Measurements from ENCODE around the gene GAREM2.

The GAREM2 gene

DNA sequence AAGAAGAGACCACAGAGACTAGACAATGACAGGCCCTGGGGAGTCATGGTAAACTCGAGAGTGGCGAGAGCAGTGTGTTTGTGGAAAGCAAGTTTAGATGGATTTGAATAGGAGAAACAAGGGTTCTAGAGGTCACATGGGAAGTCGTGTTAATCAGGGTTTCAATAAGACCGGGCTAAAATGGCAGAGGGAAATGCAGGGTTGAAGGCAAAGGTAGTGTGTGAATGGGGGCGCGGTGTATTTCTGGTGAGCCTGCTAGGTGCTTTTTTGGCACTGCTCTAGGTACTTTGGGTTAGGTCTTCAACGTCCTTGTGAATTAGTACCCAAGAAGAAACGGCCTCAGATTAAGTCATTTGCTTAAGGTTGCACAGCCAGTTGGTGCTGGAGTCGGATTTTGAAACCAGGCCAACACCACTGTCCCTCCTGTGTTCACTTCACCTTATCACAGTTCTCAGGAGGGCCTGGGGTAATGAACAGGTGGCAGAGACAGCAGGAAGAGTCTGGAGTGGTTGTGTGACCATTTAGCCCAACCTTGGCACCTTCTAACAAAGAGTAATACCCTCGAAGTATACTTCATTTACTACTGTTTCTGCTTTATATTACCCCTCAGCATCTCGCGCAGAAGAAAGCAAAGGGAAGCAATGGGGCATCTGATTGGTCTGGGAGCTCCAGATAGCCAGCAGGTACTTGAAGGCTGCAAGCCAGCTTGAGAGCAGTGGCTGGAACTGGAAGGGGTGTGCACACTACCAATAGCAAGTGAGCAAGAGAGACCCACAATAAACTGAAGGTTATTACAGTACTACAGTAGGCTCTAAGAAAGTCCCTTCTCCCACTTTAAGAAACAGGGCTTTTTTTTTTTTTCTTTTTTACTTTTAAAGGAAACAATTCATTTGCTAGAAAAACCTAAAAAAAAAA is 33.4 kb upstream of the GAREM2 start:
- ChIA-PET CTCF (interaction anchor here (0.6 kb wide), 1 partner anchor 1244 kb away, joined by 3 read pairs; no protein-coding TSS in a partner anchor), POLR2A (ENCODE audit: low non-redundant PET) (interaction anchor here (0.7 kb wide), 1 partner anchor 166 kb away, joined by 7 read pairs; no protein-coding TSS in a partner anchor)
- TF ChIP-seq, protein P1, sequence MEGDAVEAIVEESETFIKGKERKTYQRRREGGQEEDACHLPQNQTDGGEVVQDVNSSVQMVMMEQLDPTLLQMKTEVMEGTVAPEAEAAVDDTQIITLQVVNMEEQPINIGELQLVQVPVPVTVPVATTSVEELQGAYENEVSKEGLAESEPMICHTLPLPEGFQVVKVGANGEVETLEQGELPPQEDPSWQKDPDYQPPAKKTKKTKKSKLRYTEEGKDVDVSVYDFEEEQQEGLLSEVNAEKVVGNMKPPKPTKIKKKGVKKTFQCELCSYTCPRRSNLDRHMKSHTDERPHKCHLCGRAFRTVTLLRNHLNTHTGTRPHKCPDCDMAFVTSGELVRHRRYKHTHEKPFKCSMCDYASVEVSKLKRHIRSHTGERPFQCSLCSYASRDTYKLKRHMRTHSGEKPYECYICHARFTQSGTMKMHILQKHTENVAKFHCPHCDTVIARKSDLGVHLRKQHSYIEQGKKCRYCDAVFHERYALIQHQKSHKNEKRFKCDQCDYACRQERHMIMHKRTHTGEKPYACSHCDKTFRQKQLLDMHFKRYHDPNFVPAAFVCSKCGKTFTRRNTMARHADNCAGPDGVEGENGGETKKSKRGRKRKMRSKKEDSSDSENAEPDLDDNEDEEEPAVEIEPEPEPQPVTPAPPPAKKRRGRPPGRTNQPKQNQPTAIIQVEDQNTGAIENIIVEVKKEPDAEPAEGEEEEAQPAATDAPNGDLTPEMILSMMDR (conservative IDR thresholded peaks at IDR 0.05; ENCODE audit: low read depth): no peak
- no peak overlapping the region for H3K27ac ChIP-seq
- no peak for DNase-seq (ENCODE audit: low spot score)

DNA sequence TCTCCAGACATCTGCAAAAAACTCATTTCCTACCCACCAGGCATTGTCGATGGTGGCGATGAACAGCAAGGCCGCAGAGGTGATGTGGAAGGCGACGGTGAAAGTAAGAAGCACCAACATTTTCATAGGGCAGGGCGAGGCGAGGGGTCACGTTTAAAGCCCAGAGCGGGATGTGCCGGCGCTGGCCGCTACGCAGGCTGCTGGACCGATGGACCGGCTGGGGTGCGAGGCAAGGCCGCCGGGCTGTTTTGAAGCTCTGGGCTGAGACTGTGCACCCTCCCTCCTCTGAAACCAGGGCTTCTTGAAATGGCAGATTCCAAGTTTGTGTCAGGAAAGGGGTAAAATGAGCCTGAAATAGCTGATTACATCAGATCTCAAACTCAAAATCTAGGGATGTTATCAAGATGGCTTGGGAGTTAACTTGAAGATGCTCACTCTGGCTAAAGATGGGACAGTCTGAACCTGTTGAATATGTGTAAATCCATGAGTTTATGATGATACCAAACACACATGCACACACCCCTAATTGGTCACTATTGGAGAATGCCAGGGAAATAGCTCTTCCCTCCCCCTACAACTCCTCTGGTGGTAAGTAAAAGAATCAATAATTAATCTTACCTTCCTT is 31.6 kb upstream of the GAREM2 start:
- no peak for DNase-seq (ENCODE audit: low spot score)
- TF ChIP-seq, protein P1 (conservative IDR thresholded peaks at IDR 0.05; ENCODE audit: low read depth): no peak
- CTCF ChIA-PET: interaction anchor here (0.6 to 0.7 kb wide), 2 partner anchors 17 to 160 kb away, joined by 3 read pairs; no protein-coding TSS in a partner anchor
- H3K27ac ChIP-seq: no peak overlapping the region
- POLR2A ChIA-PET (ENCODE audit: low non-redundant PET): no interaction called here

DNA sequence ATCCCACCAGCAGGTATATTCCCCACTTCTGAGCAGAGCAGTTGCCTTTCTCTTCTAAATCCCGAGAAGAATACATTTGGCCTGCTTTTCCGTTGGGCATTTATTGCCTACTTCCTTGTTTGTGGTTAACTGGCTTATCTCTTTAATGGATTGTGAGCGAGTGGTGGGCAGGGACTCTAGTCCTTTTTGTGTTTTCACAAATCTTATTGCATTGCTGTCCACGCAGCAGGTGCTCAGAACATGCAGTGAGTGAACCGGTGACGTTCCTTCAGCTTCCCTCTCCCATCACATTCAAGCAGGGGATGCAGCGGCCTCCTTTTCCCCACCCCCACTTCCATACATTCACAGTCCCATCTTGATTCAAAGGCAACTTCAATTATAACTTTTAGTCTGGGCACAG is 28.9 kb upstream of the GAREM2 start:
- no peak for DNase-seq (ENCODE audit: low spot score)
- H3K27ac ChIP-seq: no peak overlapping the region
- CTCF ChIA-PET: interaction anchor here (0.7 kb wide), 3 partner anchors 27 to 198 kb away, joined by 3 to 6 read pairs (median 4); no protein-coding TSS in a partner anchor
- POLR2A ChIA-PET (ENCODE audit: low non-redundant PET): no interaction called here
- TF ChIP-seq, protein P1 (conservative IDR thresholded peaks at IDR 0.05; ENCODE audit: low read depth): no peak

DNA sequence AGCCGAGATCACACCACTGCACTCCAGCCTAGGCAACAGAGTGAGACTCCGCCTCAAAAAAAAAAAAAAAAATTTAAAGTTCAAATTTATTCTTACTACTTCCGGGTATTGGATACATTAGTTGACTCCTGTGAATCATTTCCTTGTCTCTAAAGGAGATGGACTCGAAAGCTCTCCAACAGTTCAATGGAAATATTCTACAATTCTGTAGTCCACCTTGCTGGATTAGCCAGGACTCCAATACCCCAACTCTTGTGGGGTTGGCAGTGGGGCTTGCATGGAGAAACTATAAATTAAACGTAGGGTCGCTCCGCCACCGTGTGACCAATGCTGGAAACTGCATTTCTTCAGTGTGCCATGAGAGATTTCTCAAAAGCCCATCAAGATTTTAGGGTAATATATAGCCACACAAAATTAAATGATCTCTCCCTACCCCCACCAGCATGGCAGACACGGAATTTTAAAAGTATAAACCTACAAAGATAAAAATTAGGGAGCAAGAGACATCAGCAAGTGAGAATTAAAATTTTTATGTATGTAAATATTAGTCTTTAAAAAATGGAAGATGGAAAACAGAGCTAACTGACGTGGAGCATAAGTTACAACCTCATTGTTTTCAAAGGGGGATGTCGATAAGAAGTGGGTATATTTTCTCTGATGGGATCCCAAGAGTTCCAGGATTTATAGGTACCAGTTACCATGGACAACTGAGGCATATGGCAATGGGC is 27.8 kb upstream of the GAREM2 start:
- ChIA-PET POLR2A (ENCODE audit: low non-redundant PET) (no interaction called here), CTCF (interaction anchor here (0.6 to 1.4 kb wide), 9 partner anchors 28 to 1506 kb away, joined by 3 to 6 read pairs (median 4); no protein-coding TSS in a partner anchor)
- peak; percentile 59 for DNase-seq (ENCODE audit: low spot score)
- no peak overlapping the region for H3K27ac ChIP-seq
- TF ChIP-seq, protein P1 (conservative IDR thresholded peaks at IDR 0.05; ENCODE audit: low read depth): peak; percentile 81

DNA sequence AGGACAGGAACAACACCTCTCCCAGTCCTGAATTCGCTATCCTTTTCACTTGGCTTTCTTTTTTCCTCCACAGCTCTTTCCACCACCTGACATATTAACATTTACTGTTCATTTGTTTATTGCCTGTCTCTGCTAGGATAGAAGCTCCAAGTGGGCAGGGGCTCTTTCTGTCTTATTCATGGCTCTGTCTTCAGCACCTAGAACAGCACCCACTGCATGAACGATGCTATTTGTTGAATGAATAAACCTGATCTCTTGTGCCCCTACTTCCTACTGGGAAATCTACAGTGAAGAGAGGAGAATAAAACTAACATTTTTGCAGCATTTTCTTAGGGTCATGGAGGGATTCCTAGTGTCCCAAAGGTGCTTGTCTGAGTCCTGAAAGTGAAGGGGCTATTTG is 24.4 kb upstream of the GAREM2 start:
- ChIA-PET POLR2A (ENCODE audit: low non-redundant PET) (no interaction called here), CTCF (interaction anchor here (0.7 to 1.1 kb wide), 2 partner anchors 193 to 197 kb away, joined by 3 to 4 read pairs; no protein-coding TSS in a partner anchor)
- no peak for DNase-seq (ENCODE audit: low spot score)
- TF ChIP-seq, protein P1 (conservative IDR thresholded peaks at IDR 0.05; ENCODE audit: low read depth): no peak
- no peak overlapping the region for H3K27ac ChIP-seq

DNA sequence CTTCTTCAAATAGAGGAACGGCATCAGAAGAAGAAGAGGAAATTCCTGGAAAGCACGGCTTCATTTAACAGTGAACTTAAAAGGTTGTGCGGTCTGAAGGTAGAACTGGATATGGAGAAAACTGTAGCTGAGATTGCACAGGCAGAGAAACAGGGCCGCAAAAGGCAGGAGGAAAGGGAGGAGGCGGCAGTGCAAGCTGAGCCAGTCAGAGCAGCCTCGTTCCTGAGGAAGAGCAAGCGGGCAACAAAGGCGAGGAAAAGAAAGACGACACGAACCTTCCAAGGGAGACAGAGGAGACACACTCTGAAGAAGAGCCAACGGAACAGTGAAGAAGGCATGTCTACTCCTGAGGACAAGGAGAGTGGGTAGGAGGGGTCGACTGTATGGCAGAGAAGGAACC is 22.6 kb upstream of the GAREM2 start:
- no peak overlapping the region for H3K27ac ChIP-seq
- DNase-seq (ENCODE audit: low spot score): no peak
- ChIA-PET POLR2A (ENCODE audit: low non-redundant PET) (no interaction called here), CTCF (no interaction called here)
- TF ChIP-seq, protein P1 (conservative IDR thresholded peaks at IDR 0.05; ENCODE audit: low read depth): no peak
